GM12864 (cell line): ENCODE data around the gene PPP1R10.

Source experiments
- DNase-seq: peaks from one replicate; pipeline ENCODE4 v3.0.0-alpha.2; 2011; ENCODE audit warnings: low read depth
- H3K4me3 ChIP-seq: 2 replicates; pipeline ENCODE4 v1.5.1; 2011; ENCODE audit warnings: mild to moderate bottlenecking, low read depth, low read length, control low read depth
- CTCF ChIP-seq: IDR thresholded peaks from 2 replicates; pipeline ENCODE4 v1.5.1; 2011; ENCODE audit warnings: low read depth, mild to moderate bottlenecking, moderate library complexity, low read length, control low read depth, inconsistent platforms; ENCODE audit errors: missing control alignments

PPP1R10 gene

GRCh38 chr6:30556066-30556905 is 60.8 kb downstream of the PPP1R10 start, which contains the start of gene GNL1:
Gene GNL1, minus strand, starts transcription at chr6:30556489. Its CDS starts 286 bp downstream, at chr6:30556203.
- H3K4me3 ChIP-seq: peak within 1 kb of the TSS; percentile 96
- TF ChIP-seq CTCF: no peak
- peak; percentile 90 for DNase-seq

DNA sequence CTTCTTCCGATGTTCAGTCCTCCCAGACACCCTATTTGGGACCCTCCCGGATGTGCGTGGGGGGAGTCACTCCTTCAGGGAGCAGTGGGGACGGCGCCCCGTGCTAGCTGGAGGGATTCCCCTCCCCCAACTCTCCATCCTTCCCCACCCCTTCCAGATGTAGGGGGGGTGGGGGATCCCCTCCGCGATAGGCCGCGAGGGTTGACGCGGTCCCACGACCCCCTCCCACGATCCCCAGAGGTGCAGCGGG is 61.3 kb downstream of the PPP1R10 start:
- TF ChIP-seq CTCF: no peak
- no peak for DNase-seq
- H3K4me3 ChIP-seq: peak overlapping the region; percentile 96

DNA sequence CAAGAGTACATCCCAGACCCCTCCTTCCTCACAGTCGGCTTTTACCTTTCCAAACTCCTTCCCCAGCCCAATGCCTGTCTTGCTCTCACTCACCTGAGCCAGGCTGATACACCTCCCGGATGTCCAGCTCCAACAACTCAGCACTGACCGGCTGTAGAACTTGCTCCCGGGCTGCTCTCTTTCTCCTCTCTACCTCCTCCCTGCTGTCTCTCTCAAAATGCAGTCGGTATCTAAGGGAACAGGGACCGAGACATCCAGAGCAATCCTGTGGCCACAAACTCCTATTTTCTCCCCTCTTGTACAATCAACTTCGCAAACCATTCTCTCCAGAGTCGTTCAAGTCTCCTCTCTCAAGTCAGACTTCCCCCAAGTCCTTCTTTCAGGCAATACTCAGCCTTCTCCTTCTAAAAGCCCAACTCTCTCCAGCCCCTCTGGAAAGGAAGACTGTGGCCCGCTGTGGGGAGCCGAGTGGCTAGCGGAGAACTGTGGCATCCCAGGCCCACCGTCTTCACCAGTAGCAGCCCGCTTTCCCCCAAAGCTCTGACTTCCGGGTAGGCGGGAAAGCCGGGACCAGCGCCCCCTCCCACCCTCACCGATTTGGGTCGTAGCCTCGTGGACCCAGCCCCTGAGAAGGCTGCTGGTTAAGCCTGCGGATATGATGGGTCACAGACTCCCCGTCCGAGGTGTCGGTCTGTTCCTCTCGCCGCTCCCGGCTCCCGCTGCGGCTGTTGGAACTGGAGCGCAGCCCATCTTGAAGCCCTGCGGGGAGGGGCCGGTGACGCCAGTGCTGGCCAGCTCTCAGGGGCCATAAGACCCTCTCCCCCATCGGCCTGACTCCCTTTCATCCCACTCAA is 61.9 kb downstream of the PPP1R10 start:
- no peak for TF ChIP-seq CTCF
- no peak for DNase-seq
- H3K4me3 ChIP-seq: peak overlapping the region; percentile 96

DNA sequence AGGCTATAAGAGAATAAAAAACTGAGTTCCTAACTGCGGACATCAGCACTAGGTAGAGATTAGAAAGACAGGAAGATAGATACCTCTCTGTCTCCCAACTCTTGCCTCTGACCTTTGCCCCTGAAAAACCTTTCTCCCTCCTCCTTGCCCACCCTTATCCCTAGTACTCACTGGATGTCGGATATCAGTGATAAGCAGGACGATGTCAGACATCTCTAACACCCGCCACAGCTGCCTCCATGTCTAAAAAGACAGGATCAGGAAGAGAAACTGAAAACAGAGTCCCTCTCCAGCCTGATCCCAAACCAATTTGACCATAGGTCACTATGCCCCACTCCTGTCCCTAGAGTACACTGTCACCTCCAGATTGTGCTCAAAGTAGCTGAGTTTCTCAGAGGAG is 62.6 kb downstream of the PPP1R10 start:
- no peak for DNase-seq
- TF ChIP-seq CTCF: no peak
- H3K4me3 ChIP-seq: no peak overlapping the region
